ENCODE data around the gene SHOC2. TPM values are rescaled to one million over a fixed set of nuclear protein-coding genes. Genes with fewer than 3 reads are reported as not detected.

Gene SHOC2
- total RNA-seq, 2 donors from 2014 or later: 47.2 to 79.1 TPM

- Histone ChIP-seq H3K9ac (ENCODE audit: low read depth in 2 of 2, low read length in 2 of 2) (no peak overlapping the region), H3K36me3 (no peaks in the 10 kb centered on the region), H3K9me3 (no peaks in the 10 kb centered on the region), H3K27ac (no peak overlapping the region), H3K4me1 (no peaks in the 10 kb centered on the region), H3K27me3 (no peaks in the 10 kb centered on the region), H3K4me3 (no peak overlapping the region)
- TF ChIP-seq, protein P1, sequence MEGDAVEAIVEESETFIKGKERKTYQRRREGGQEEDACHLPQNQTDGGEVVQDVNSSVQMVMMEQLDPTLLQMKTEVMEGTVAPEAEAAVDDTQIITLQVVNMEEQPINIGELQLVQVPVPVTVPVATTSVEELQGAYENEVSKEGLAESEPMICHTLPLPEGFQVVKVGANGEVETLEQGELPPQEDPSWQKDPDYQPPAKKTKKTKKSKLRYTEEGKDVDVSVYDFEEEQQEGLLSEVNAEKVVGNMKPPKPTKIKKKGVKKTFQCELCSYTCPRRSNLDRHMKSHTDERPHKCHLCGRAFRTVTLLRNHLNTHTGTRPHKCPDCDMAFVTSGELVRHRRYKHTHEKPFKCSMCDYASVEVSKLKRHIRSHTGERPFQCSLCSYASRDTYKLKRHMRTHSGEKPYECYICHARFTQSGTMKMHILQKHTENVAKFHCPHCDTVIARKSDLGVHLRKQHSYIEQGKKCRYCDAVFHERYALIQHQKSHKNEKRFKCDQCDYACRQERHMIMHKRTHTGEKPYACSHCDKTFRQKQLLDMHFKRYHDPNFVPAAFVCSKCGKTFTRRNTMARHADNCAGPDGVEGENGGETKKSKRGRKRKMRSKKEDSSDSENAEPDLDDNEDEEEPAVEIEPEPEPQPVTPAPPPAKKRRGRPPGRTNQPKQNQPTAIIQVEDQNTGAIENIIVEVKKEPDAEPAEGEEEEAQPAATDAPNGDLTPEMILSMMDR (IDR thresholded peaks at IDR 0.05): no peak
- DNase-seq: no peak
- intact Hi-C loops (cut with DNase I): no loop called here
Observed at GRCh38 chr10:110947061-110947595, 27.7 kb downstream of the SHOC2 start.

GRCh38 chr10:110951381-110951780, 32.0 kb downstream of the SHOC2 start:
- Histone ChIP-seq H3K9ac (ENCODE audit: low read depth in 2 of 2, low read length in 2 of 2) (no peak overlapping the region), H3K36me3 (no peaks in the 10 kb centered on the region), H3K27ac (no peak overlapping the region), H3K9me3 (no peaks in the 10 kb centered on the region), H3K4me1 (no peaks in the 10 kb centered on the region), H3K4me3 (no peak overlapping the region), H3K27me3 (no peaks in the 10 kb centered on the region)
- TF ChIP-seq, protein P1 (IDR thresholded peaks at IDR 0.05): no peak
- no peak for DNase-seq
- intact Hi-C loops (cut with DNase I): no loop called here

- Histone ChIP-seq H3K4me3 (no peak overlapping the region), H3K9me3 (no peaks in the 10 kb centered on the region), H3K27me3 (no peaks in the 10 kb centered on the region), H3K4me1 (no peaks in the 10 kb centered on the region), H3K36me3 (no peaks in the 10 kb centered on the region), H3K27ac (no peak overlapping the region), H3K9ac (ENCODE audit: low read depth in 2 of 2, low read length in 2 of 2) (no peak overlapping the region)
- intact Hi-C loops (cut with DNase I): no loop called here
- DNase-seq: no peak
- TF ChIP-seq, protein P1 (IDR thresholded peaks at IDR 0.05): no peak
Observed at GRCh38 chr10:110957606-110958005, 38.2 kb downstream of the SHOC2 start.

DNA sequence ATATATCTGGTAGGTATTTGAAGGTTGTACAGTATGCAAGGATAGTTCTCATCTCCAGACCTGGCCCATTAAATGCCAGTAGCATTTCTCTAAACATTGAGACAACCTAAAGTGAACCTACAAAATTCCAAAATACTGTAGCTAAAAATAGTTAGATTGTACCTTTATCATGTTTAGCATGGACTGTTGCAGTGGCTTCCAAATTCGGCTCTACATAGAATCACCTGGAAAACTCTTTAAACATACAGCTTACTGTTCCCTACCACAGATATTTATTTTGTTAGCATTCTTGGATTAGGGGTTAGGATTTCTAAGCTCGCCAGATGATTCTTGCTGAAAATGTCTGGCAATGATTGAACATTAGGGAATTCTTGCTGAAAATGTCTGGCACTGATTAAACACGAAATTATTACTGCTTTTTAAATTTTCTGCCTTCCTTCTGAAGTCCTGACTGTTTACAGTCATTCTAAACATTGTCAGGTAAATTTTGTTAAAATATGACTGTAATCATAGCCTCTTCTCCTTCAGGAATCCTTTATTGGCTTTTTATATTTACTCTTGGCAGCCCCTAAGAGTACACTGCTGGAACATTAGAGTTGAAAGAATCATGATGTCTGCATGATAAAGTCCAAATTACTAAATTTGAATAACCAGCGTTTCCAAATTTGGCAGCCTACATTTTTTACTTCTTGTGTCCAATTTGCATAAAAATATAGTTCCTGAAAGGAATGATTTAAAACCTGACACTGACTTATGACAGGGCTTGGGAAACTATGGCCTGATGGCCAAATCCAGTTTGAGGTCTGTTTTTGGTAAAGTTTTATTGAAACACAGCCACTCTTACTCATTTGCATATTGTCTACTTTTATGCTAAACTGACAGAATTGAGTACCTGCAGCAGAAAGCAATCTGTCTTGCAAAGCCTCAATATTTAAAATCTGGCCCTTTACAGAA, 40.3 kb downstream of the SHOC2 start:
- no peak overlapping the region for H3K27ac ChIP-seq
- H3K36me3 ChIP-seq: no peaks in the 10 kb centered on the region
- no peaks in the 10 kb centered on the region for H3K9me3 ChIP-seq
- no peaks in the 10 kb centered on the region for H3K27me3 ChIP-seq
- no peak overlapping the region for H3K4me3 ChIP-seq
- TF ChIP-seq, protein P1 (IDR thresholded peaks at IDR 0.05): no peak
- no peaks in the 10 kb centered on the region for H3K4me1 ChIP-seq
- H3K9ac ChIP-seq (ENCODE audit: low read depth in 2 of 2, low read length in 2 of 2): no peak overlapping the region
- DNase-seq: no peak
- intact Hi-C loops (cut with DNase I): no loop called here

DNA sequence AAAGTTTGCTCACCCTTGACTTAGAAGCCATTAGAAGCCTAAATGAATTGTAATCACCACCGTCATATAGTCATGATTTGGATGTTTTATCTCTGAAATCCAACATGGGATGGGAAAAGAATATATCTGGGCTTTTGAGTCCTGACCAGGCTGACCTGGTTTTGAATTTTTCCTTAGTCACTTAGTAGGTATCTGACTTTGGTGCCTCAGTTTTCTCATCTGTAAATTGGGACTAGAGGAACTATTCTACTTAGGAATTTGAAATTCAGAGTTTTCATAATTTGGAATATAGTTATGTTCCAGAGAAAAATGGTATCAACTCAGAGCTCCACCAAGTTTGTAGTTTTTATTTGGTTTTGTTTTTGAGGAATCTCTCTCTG, 40.9 kb downstream of the SHOC2 start:
- Histone ChIP-seq H3K4me1 (no peaks in the 10 kb centered on the region), H3K27ac (no peak overlapping the region), H3K36me3 (no peaks in the 10 kb centered on the region), H3K4me3 (no peak overlapping the region), H3K9ac (ENCODE audit: low read depth in 2 of 2, low read length in 2 of 2) (no peak overlapping the region), H3K27me3 (no peaks in the 10 kb centered on the region), H3K9me3 (no peaks in the 10 kb centered on the region)
- intact Hi-C loops (cut with DNase I): no loop called here
- TF ChIP-seq, protein P1 (IDR thresholded peaks at IDR 0.05): no peak
- no peak for DNase-seq

All from colonic mucosa (tissue), 4 donors.